AG09319 (cell line): ENCODE data around the gene ARSA.

Experiments used
- DNase-seq: peaks from one replicate; pipeline ENCODE4 v3.0.0-alpha.2; 2010; ENCODE audit warnings: low read depth; ENCODE audit errors: extremely low read depth
- CTCF ChIP-seq: IDR thresholded peaks from 2 replicates; pipeline ENCODE4 v1.5.1; 2011; ENCODE audit warnings: low read depth, mild to moderate bottlenecking, inconsistent platforms, low read length, moderate library complexity

Gene ARSA

DNA sequence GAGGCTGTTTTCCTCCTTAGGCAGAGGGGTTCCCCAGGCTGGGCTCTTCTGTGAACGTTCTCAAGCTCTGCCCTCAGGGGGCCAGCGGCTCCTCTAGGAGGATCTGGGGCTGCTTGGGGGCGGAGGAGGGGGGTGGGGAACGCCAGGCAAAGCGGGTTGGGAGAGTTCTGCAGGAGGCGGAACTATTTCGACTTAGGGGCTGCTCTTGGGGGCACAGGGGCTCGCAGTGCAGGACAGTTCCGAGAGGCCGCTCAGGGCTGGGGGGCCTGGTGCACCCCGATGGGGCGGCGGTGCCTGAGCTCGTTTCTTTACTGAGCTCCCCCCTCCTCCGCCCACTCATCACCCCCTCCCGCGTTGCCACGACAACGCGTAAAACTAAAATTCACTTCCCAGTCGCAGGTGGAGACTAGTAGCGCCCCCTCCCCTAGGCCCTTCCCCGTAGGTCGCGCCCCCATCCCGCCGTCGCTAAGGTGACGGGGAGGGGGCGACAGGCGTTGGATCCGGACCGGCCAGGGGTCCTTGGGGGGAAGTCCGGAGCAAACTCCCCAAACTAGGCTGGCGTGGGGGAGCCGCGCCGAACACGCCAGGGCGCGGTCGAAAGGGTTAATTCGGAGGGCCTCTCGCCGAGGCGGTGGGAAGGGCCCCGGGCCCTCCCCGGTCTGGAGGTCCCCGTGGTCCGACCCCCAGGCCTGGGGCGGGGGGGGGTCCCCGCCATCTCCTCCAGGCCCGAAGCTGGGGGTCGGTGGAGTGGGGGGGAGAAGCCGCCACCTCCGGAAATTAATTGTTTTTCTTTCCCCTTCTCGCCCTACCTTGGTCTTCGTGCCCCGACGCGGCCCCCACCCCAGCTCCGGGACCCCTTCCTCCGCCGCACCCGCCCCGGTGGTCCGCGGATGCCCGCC, 45.5 kb upstream of the ARSA start:
- TF ChIP-seq CTCF = no peak
- DNase-seq = no peak

GRCh38 chr22:50672471-50673230, 44.7 kb upstream of the ARSA start, which contains the start of gene SHANK3:
Gene SHANK3 (plus strand): TSS chr22:50672823.
- TF ChIP-seq CTCF = no peak
- DNase-seq = no peak

DNA sequence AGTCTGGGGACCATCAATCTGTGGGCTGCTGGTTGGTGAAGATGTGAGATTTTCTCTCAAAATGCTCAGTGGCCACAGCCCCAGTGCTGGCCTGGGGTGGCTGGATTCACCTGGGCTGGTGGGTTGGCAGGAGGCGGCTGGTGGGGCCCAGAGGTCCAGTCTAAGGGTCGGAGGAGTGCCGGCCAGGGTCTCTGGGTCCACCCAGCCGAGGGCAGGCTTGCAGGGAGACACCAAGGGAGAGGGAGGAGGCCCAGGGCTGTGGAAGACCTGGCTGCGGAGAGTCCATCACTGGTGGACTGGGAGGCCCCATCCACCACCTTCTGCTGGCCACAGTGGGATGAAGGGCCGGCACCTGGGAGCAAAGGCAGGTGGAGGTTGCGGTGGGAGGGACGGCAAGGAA, 44.1 kb upstream of the ARSA start:
- no peak for TF ChIP-seq CTCF
- DNase-seq = no peak

DNA sequence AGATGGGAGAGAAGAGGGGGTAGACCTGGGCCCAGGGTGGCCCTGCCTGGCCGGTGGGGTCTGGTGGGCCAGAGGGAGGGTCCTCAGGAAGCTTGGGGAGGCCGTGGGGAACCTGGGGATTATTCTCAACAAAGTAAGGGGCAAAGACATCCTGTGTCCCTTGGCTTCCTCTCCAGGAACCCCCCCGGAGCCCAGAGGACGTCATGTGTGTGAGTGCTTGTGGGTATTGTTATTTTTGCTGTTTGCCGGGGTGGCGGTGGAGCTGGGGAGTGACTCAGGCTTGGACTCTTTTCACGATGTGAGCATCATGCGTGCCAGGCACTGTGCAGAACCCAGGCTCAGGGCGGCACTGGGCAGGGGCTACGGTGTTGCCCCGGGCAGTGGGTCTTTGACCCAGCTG, 43.7 kb upstream of the ARSA start:
- no peak for DNase-seq
- TF ChIP-seq CTCF = no peak

GRCh38 chr22:50670914-50671538, 43.1 kb upstream of the ARSA start:
- TF ChIP-seq CTCF = no peak
- no peak for DNase-seq

GRCh38 chr22:50670513-50670912, 42.6 kb upstream of the ARSA start:
- no peak for TF ChIP-seq CTCF
- no peak for DNase-seq
